SH-SY5Y (cell line): ENCODE results near the gene RABGAP1L.

Source experiments
- GATA2 ChIP-seq: IDR thresholded peaks from 2 replicates; pipeline ENCODE4 v1.6.1; 2011; ENCODE audit warnings: mild to moderate bottlenecking, low read depth, low read length
- GATA3 ChIP-seq: IDR thresholded peaks from 2 replicates; pipeline ENCODE4 v1.6.1; 2011; ENCODE audit warnings: low read depth, mild to moderate bottlenecking, low read length, moderate library complexity

- TF ChIP-seq GATA3: no peak
- TF ChIP-seq GATA2: no peak
These were observed 883.3 kb downstream of the RABGAP1L start for GRCh38 chr1:175042650-175043049.
